Endothelial cell of umbilical vein (primary cell): ENCODE data around the gene ALG12. TPM values are rescaled to one million over a fixed set of nuclear protein-coding genes. Genes with fewer than 3 reads are reported as not detected.

Experiments used
- BruUV-seq: library from RNA; stranded (reverse); fragments of 400-500 nt; replicated peaks from 2 replicates; lab custom pipeline; 2021; lab: Mats Ljungman, UMichigan
- CTCF ChIA-PET: fragments of 300-600, 350-600 bp; sonication (Branson Sonifier 250); formaldehyde crosslinking; loops from one replicate; lab custom pipeline; 2021; ENCODE audit warnings: antibody characterized with exemption, inconsistent platforms; lab: Charles Lee
- POLR2A ChIA-PET: fragments of 300-600, 350-600 bp; sonication (Branson Sonifier 250); formaldehyde crosslinking; loops from one replicate; lab custom pipeline; 2021; ENCODE audit warnings: antibody characterized with exemption, inconsistent platforms; lab: Charles Lee
- DNase-seq: peaks from one replicate; pipeline ENCODE4 v3.0.0-alpha.2; 2011; ENCODE audit warnings: low read depth, low spot score
- FAIRE-seq: peaks from 2 replicates; lab custom pipeline; 2011; peaks lifted over from hg19 to GRCh38; lab: Jason Lieb, UNC
- H2AFZ ChIP-seq: 2 replicates; pipeline ENCODE4 v1.6.0; 2012; ENCODE audit warnings: low read depth, low read length, control low read depth, inconsistent platforms
- H3K27ac ChIP-seq: 2 replicates; pipeline ENCODE4 v1.5.1; 2011; ENCODE audit warnings: low read depth, mild to moderate bottlenecking, control low read depth, low read length, moderate library complexity; ENCODE audit not compliant: insufficient read depth
- H3K27me3 ChIP-seq, 2 experiments: 2 replicates each; pipeline versions ENCODE4 v1.6.0 to v1.6.1; 2011; ENCODE audit warnings: low read length in 2 of 2, mixed read lengths in 1 of 2; ENCODE audit not compliant: control insufficient read depth in 2 of 2, insufficient read depth in 2 of 2
- H3K36me3 ChIP-seq, 2 experiments: 2 replicates in 1 of 2; 3 replicates in 1 of 2; pipeline ENCODE4 v1.5.1; 2011; ENCODE audit warnings: low read length in 2 of 2, mild to moderate bottlenecking in 1 of 2, moderate library complexity in 1 of 2; ENCODE audit not compliant: control insufficient read depth in 2 of 2, insufficient read depth in 2 of 2; ENCODE audit errors: extremely low read depth in 1 of 2
- H3K4me1 ChIP-seq: 3 replicates; pipeline ENCODE4 v1.5.1; 2011; ENCODE audit warnings: mild to moderate bottlenecking, low read length; ENCODE audit not compliant: control insufficient read depth, insufficient read depth; ENCODE audit errors: extremely low read depth
- H3K4me2 ChIP-seq: 2 replicates; pipeline ENCODE4 v1.6.1; 2011; ENCODE audit warnings: low read length, control low read depth, mixed read lengths; ENCODE audit not compliant: insufficient read depth
- H3K4me3 ChIP-seq, 3 experiments: fragments of 200-600 bp in 1 of 3; sonication (generic), shearing (Covaris generic) in 1 of 3; replicated peaks in 1 of 3; 2 replicates each; pipeline ENCODE4 v1.5.1; 2011 to 2016; ENCODE audit warnings: control low read depth in 3 of 3, low read length in 3 of 3, mild to moderate bottlenecking in 2 of 3, inconsistent platforms in 1 of 3, low read depth in 1 of 3, moderate library complexity in 1 of 3; ENCODE audit not compliant: insufficient read depth in 1 of 3
- H3K79me2 ChIP-seq: 2 replicates; pipeline ENCODE4 v1.6.0; 2012; ENCODE audit warnings: low read length, inconsistent platforms; ENCODE audit not compliant: control insufficient read depth, insufficient read depth
- H3K9ac ChIP-seq: replicated peaks from 2 replicates; pipeline ENCODE3; 2011; ENCODE audit warnings: low read length, control low read depth; ENCODE audit not compliant: insufficient read depth; ENCODE audit errors: extremely low read depth
- H3K9me1 ChIP-seq: replicated peaks from 3 replicates; pipeline ENCODE4 v1.6.0; 2011; ENCODE audit warnings: mild to moderate bottlenecking, low read length; ENCODE audit not compliant: control insufficient read depth, insufficient read depth; ENCODE audit errors: extremely low read depth
- H3K9me3 ChIP-seq: replicated peaks from 2 replicates; pipeline ENCODE4 v1.5.1; 2012; ENCODE audit warnings: low read length, inconsistent platforms; ENCODE audit not compliant: control insufficient read depth, insufficient read depth
- H4K20me1 ChIP-seq: replicated peaks from 2 replicates; pipeline ENCODE3; 2011; ENCODE audit warnings: mild to moderate bottlenecking, low read length; ENCODE audit not compliant: control insufficient read depth, insufficient read depth; ENCODE audit errors: extremely low read depth
- FOS ChIP-seq: IDR thresholded peaks from 2 replicates; pipeline ENCODE4 v1.6.1; 2011; ENCODE audit warnings: mild to moderate bottlenecking, low read length, moderate library complexity, borderline replicate concordance; ENCODE audit not compliant: insufficient read depth
- MYC ChIP-seq: IDR thresholded peaks from one replicate; pipeline ENCODE4 v1.6.1; 2011; ENCODE audit warnings: mild to moderate bottlenecking, low read depth, low read length
- POLR2AphosphoS5 ChIP-seq: IDR thresholded peaks from 2 replicates; pipeline ENCODE4 v1.6.1; 2012; ENCODE audit warnings: low read depth, mild to moderate bottlenecking, control low read depth, low read length, moderate library complexity; ENCODE audit not compliant: insufficient read depth
- dilution Hi-C: fragments of 300-500 bp; cut with MboI; formaldehyde crosslinking; loops from one replicate; pipeline ENCODE4 v1.15.0; 2019; ENCODE audit warnings: low sequenced_read_pairs; ENCODE audit not compliant: extremely low pct_ligation_motif_present
- intact Hi-C: fragments of 100-400 bp; cut with micrococcal nuclease; formaldehyde crosslinking; loops from one replicate; pipeline ENCODE4 v1.10.0; 2022
- polyA plus RNA-seq, 4 experiments: library from polyadenylated mRNA; depleted of rRNA in 3 of 4; stranded (reverse) in 3 of 4; unstranded in 1 of 4; fragments of >200 nt; gene quantifications; 2 replicates each; pipeline versions ENCODE4 v1.2.1 to v1.2.3, GENCODE V29; 2011 to 2012; ENCODE audit warnings: missing spikeins in 1 of 4
- total RNA-seq: library from RNA; stranded (reverse); gene quantifications from 2 replicates; pipeline ENCODE4 v1.2.3, GENCODE V29; 2021
- TF ChIP-seq, protein P1 (sequence below), 2 donors: IDR thresholded peaks; 1 replicate in 1 of 2; 2 replicates in 1 of 2; pipeline ENCODE4 v1.5.1; 2011; ENCODE audit warnings: low read length in 2 of 2, mild to moderate bottlenecking in 2 of 2, moderate library complexity in 2 of 2, control low read depth in 1 of 2, inconsistent platforms in 1 of 2, low read depth in 1 of 2; ENCODE audit not compliant: insufficient read depth in 1 of 2; ENCODE audit errors: extremely low read depth in 1 of 2

ALG12 gene
- total and polyA plus RNA-seq, 2 donors (not counting 3 experiments of a cell fraction or from before 2014, with no cell fraction given): 14.6 to 18.0 TPM

DNA sequence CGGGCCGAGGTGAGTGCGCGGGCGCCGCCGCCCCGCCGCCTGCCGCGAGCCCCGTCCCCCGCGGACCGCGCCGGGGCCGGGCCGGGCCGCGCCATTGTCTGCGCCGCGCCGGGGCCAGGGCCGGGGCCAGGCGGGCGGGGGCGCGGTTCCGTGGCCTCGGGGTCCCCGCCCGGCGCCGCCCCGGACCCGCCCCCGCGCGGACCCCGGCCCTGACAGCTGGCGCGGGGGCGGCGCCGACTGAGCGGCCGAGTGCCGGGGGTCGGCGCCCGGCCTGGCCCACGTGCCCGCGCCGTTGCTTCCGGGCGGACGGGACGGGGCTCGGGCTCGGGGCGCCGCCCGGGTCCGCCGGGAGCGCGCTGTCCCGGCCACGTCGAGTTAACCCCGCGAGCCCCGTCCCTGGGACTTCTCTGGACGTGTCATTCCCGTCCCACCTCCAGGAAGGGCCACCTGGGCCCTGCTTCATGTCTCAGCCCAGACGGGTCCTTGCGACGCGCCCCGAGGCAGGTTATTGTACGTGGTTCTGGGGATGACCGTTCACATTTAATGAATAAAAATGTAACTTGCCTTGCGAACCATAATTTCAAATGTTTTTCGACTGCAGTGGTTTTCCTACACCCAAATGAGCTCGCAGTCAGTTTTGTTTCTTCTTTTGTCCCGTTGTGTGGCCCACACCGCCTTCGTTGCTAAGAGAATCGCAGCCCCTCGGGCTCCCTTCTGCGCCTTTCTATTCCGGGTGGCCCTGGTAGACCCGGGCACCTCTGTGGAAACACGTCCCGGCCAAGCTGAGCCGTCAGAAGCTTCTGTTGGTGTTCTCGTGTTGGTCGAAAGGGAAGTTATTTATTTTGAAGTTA, 64.0 kb downstream of the ALG12 start:
- H3K9me1 ChIP-seq: no peaks in the 10 kb centered on the region
- BruUV-seq: TSS peak; percentile 52
- ChIA-PET CTCF (interaction anchor here (1.2 kb wide), 1 partner anchor 176 kb away, joined by 3 read pairs; no protein-coding TSS in a partner anchor), POLR2A (no interaction called here)
- peak overlapping the region; percentile 71 for H3K27ac ChIP-seq
- H3K4me2 ChIP-seq: peak overlapping the region; percentile 96
- H3K9me3 ChIP-seq: no peaks in the 10 kb centered on the region
- H3K4me1 ChIP-seq: peaks cover 22% of the 10 kb centered on the region
- H3K9ac ChIP-seq: peak overlapping the region; percentile 94
- TF ChIP-seq, protein P1, sequence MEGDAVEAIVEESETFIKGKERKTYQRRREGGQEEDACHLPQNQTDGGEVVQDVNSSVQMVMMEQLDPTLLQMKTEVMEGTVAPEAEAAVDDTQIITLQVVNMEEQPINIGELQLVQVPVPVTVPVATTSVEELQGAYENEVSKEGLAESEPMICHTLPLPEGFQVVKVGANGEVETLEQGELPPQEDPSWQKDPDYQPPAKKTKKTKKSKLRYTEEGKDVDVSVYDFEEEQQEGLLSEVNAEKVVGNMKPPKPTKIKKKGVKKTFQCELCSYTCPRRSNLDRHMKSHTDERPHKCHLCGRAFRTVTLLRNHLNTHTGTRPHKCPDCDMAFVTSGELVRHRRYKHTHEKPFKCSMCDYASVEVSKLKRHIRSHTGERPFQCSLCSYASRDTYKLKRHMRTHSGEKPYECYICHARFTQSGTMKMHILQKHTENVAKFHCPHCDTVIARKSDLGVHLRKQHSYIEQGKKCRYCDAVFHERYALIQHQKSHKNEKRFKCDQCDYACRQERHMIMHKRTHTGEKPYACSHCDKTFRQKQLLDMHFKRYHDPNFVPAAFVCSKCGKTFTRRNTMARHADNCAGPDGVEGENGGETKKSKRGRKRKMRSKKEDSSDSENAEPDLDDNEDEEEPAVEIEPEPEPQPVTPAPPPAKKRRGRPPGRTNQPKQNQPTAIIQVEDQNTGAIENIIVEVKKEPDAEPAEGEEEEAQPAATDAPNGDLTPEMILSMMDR (IDR thresholded peaks at IDR 0.05; ENCODE audit: extremely low read depth in 1 of 2, insufficient read depth in 1 of 2, low read depth in 1 of 2, low read length in 2 of 2): no peak
- TF ChIP-seq FOS (no peak), POLR2AphosphoS5 (peak; percentile 40), MYC (no peak)
- H3K36me3 ChIP-seq: no peaks in the 10 kb centered on the region
- dilution Hi-C loops (no loop called here), intact Hi-C loops (loop anchor here (1.0 to 5.0 kb wide), 4 partner anchors 26 to 258 kb away; partner anchors contain the start of genes ALG12 and CRELD2)
- peak overlapping the region; percentile 49 for H2AFZ ChIP-seq
- H4K20me1 ChIP-seq: peaks cover 7% of the 10 kb centered on the region
- peaks cover 50% of the 10 kb centered on the region for H3K79me2 ChIP-seq
- peak overlapping the region; percentile 65 to 99 (median 69) for H3K4me3 ChIP-seq
- H3K27me3 ChIP-seq: peaks cover 7 to 12% of the 10 kb centered on the region in 2 experiments
- DNase-seq (peak; percentile 51), FAIRE-seq (peak; percentile 69)
